Dendritic cell treated with granulocyte-macrophage colony-stimulating factor and Interleukin-4, amounts not matched to agents 40 ng/mL and 50 ng/mL, for 4 days (primary cell): Measurements from ENCODE around the gene LSM8.

Experiments used
- H3K27ac Mint-ChIP-seq: one replicate; pipeline ENCODE4 v1.8.0; 2022; ENCODE audit warnings: mild to moderate bottlenecking, mixed read lengths
- H3K27me3 Mint-ChIP-seq: one replicate; pipeline ENCODE4 v1.8.0; 2022; ENCODE audit warnings: mild to moderate bottlenecking, mixed read lengths
- H3K36me3 Mint-ChIP-seq: one replicate; pipeline ENCODE4 v1.8.0; 2022; ENCODE audit warnings: low read depth, mixed read lengths
- H3K4me1 Mint-ChIP-seq: one replicate; pipeline ENCODE4 v1.8.0; 2022; ENCODE audit warnings: low read depth, mixed read lengths
- H3K4me3 Mint-ChIP-seq: one replicate; pipeline ENCODE4 v1.8.0; 2022; ENCODE audit warnings: mild to moderate bottlenecking, moderate library complexity, mixed read lengths
- H3K9me3 Mint-ChIP-seq: one replicate; pipeline ENCODE4 v1.8.0; 2022; ENCODE audit warnings: mixed read lengths
- intact Hi-C: fragments of 100-400 bp; cut with micrococcal nuclease; formaldehyde crosslinking; loops from one replicate; pipeline ENCODE4 v1.15.0; 2022

The LSM8 gene

GRCh38 chr7:118182593-118183427 is 1.2 kb upstream of the LSM8 start:
- peaks cover 15% of the 10 kb centered on the region for H3K4me1 Mint-ChIP-seq
- intact Hi-C loops = loop anchor here (5.0 to 10.0 kb wide), 2 partner anchors 311 to 458 kb away; partner anchors contain the start of gene CTTNBP2
- peak overlapping the region; percentile 97 for H3K4me3 Mint-ChIP-seq
- H3K27me3 Mint-ChIP-seq = peaks cover 2% of the 10 kb centered on the region
- H3K27ac Mint-ChIP-seq = peak overlapping the region; percentile 99
- peaks cover 28% of the 10 kb centered on the region for H3K36me3 Mint-ChIP-seq
- no peaks in the 10 kb centered on the region for H3K9me3 Mint-ChIP-seq

GRCh38 chr7:118183428-118183785 is 557 bp upstream of the LSM8 start:
- Mint-ChIP-seq H3K4me1 (peaks cover 15% of the 10 kb centered on the region), H3K36me3 (peaks cover 34% of the 10 kb centered on the region), H3K9me3 (no peaks in the 10 kb centered on the region), H3K27me3 (no peaks in the 10 kb centered on the region), H3K27ac (peak overlapping the region; percentile 99), H3K4me3 (peak overlapping the region; percentile 97)
- intact Hi-C loops = loop anchor here (5.0 to 10.0 kb wide), 2 partner anchors 311 to 459 kb away; partner anchors contain the start of gene CTTNBP2

GRCh38 chr7:118184565-118184940 is 589 bp downstream of the LSM8 start:
- Mint-ChIP-seq H3K4me1 (peaks cover 15% of the 10 kb centered on the region), H3K4me3 (peak overlapping the region; percentile 97), H3K27me3 (no peaks in the 10 kb centered on the region), H3K36me3 (peaks cover 46% of the 10 kb centered on the region), H3K27ac (peak overlapping the region; percentile 99), H3K9me3 (no peaks in the 10 kb centered on the region)
- intact Hi-C loops = loop anchor here (5.0 to 10.0 kb wide), 2 partner anchors 312 to 460 kb away; partner anchors contain the start of gene CTTNBP2

GRCh38 chr7:118185163-118185860 is 1.3 kb downstream of the LSM8 start:
- H3K9me3 Mint-ChIP-seq = no peaks in the 10 kb centered on the region
- no peak overlapping the region for H3K27ac Mint-ChIP-seq
- no peaks in the 10 kb centered on the region for H3K27me3 Mint-ChIP-seq
- H3K36me3 Mint-ChIP-seq = peaks cover 50% of the 10 kb centered on the region
- H3K4me3 Mint-ChIP-seq = peak overlapping the region; percentile 97
- intact Hi-C loops = loop anchor here (10.0 kb wide), 1 partner anchor 461 kb away; no protein-coding TSS in a partner anchor
- H3K4me1 Mint-ChIP-seq = peaks cover 15% of the 10 kb centered on the region

- Mint-ChIP-seq H3K27me3 (no peaks in the 10 kb centered on the region), H3K27ac (no peak overlapping the region), H3K36me3 (peaks cover 52% of the 10 kb centered on the region), H3K4me1 (peaks cover 15% of the 10 kb centered on the region), H3K9me3 (no peaks in the 10 kb centered on the region), H3K4me3 (peak overlapping the region; percentile 17)
- intact Hi-C loops = loop anchor here (10.0 kb wide), 1 partner anchor 462 kb away; no protein-coding TSS in a partner anchor
Measured at GRCh38 chr7:118186501-118186900, 2.5 kb downstream of the LSM8 start.

GRCh38 chr7:118194571-118194970 is 10.6 kb downstream of the LSM8 start:
- H3K9me3 Mint-ChIP-seq = no peaks in the 10 kb centered on the region
- peaks cover 16% of the 10 kb centered on the region for H3K36me3 Mint-ChIP-seq
- H3K4me1 Mint-ChIP-seq = no peaks in the 10 kb centered on the region
- no peak overlapping the region for H3K27ac Mint-ChIP-seq
- intact Hi-C loops = no loop called here
- no peaks in the 10 kb centered on the region for H3K27me3 Mint-ChIP-seq
- H3K4me3 Mint-ChIP-seq = no peak overlapping the region

- no peaks in the 10 kb centered on the region for H3K4me1 Mint-ChIP-seq
- intact Hi-C loops = no loop called here
- no peak overlapping the region for H3K27ac Mint-ChIP-seq
- no peaks in the 10 kb centered on the region for H3K27me3 Mint-ChIP-seq
- peaks cover 13% of the 10 kb centered on the region for H3K36me3 Mint-ChIP-seq
- no peaks in the 10 kb centered on the region for H3K9me3 Mint-ChIP-seq
- H3K4me3 Mint-ChIP-seq = no peak overlapping the region
Measured at GRCh38 chr7:118195837-118196474, 12.0 kb downstream of the LSM8 start.

GRCh38 chr7:118202061-118202460 is 18.1 kb downstream of the LSM8 start:
- H3K36me3 Mint-ChIP-seq = no peaks in the 10 kb centered on the region
- H3K9me3 Mint-ChIP-seq = no peaks in the 10 kb centered on the region
- intact Hi-C loops = no loop called here
- no peaks in the 10 kb centered on the region for H3K4me1 Mint-ChIP-seq
- peaks cover 2% of the 10 kb centered on the region for H3K27me3 Mint-ChIP-seq
- H3K4me3 Mint-ChIP-seq = no peak overlapping the region
- no peak overlapping the region for H3K27ac Mint-ChIP-seq

GRCh38 chr7:118214051-118214832 is 30.3 kb downstream of the LSM8 start:
- peaks cover 11% of the 10 kb centered on the region for H3K4me1 Mint-ChIP-seq
- intact Hi-C loops = no loop called here
- no peak overlapping the region for H3K27ac Mint-ChIP-seq
- H3K36me3 Mint-ChIP-seq = no peaks in the 10 kb centered on the region
- peaks cover 23% of the 10 kb centered on the region for H3K27me3 Mint-ChIP-seq
- H3K4me3 Mint-ChIP-seq = peak overlapping the region; percentile 67
- H3K9me3 Mint-ChIP-seq = no peaks in the 10 kb centered on the region

GRCh38 chr7:118214833-118215182 is 30.8 kb downstream of the LSM8 start:
- H3K36me3 Mint-ChIP-seq = no peaks in the 10 kb centered on the region
- H3K27ac Mint-ChIP-seq = no peak overlapping the region
- H3K9me3 Mint-ChIP-seq = no peaks in the 10 kb centered on the region
- H3K4me1 Mint-ChIP-seq = peaks cover 11% of the 10 kb centered on the region
- intact Hi-C loops = no loop called here
- H3K4me3 Mint-ChIP-seq = no peak overlapping the region
- peaks cover 23% of the 10 kb centered on the region for H3K27me3 Mint-ChIP-seq

- intact Hi-C loops = no loop called here
- Mint-ChIP-seq H3K4me3 (no peak overlapping the region), H3K27ac (no peak overlapping the region), H3K9me3 (no peaks in the 10 kb centered on the region), H3K4me1 (peaks cover 11% of the 10 kb centered on the region), H3K27me3 (peaks cover 20% of the 10 kb centered on the region), H3K36me3 (no peaks in the 10 kb centered on the region)
Measured at GRCh38 chr7:118217210-118217619, 33.3 kb downstream of the LSM8 start.

GRCh38 chr7:118218413-118219156 is 34.6 kb downstream of the LSM8 start:
- H3K27me3 Mint-ChIP-seq = peaks cover 18% of the 10 kb centered on the region
- H3K9me3 Mint-ChIP-seq = no peaks in the 10 kb centered on the region
- H3K4me3 Mint-ChIP-seq = no peak overlapping the region
- intact Hi-C loops = no loop called here
- H3K4me1 Mint-ChIP-seq = peaks cover 11% of the 10 kb centered on the region
- no peaks in the 10 kb centered on the region for H3K36me3 Mint-ChIP-seq
- H3K27ac Mint-ChIP-seq = no peak overlapping the region

GRCh38 chr7:118219157-118219512 is 35.2 kb downstream of the LSM8 start:
- H3K9me3 Mint-ChIP-seq = no peaks in the 10 kb centered on the region

More at GRCh38 chr7:118219157-118219512, 35.2 kb downstream of the LSM8 start:
- H3K36me3 Mint-ChIP-seq = no peaks in the 10 kb centered on the region
- peaks cover 13% of the 10 kb centered on the region for H3K27me3 Mint-ChIP-seq
- no peak overlapping the region for H3K4me3 Mint-ChIP-seq
- H3K27ac Mint-ChIP-seq = no peak overlapping the region
- peaks cover 7% of the 10 kb centered on the region for H3K4me1 Mint-ChIP-seq
- intact Hi-C loops = no loop called here
